ENCODE measurements around the gene KLHDC7A. TPM values are rescaled to one million over a fixed set of nuclear protein-coding genes. Genes with fewer than 3 reads are reported as not detected.

Gene KLHDC7A
- total RNA-seq, 1 experiment from 2014 or later: not detected

DNA sequence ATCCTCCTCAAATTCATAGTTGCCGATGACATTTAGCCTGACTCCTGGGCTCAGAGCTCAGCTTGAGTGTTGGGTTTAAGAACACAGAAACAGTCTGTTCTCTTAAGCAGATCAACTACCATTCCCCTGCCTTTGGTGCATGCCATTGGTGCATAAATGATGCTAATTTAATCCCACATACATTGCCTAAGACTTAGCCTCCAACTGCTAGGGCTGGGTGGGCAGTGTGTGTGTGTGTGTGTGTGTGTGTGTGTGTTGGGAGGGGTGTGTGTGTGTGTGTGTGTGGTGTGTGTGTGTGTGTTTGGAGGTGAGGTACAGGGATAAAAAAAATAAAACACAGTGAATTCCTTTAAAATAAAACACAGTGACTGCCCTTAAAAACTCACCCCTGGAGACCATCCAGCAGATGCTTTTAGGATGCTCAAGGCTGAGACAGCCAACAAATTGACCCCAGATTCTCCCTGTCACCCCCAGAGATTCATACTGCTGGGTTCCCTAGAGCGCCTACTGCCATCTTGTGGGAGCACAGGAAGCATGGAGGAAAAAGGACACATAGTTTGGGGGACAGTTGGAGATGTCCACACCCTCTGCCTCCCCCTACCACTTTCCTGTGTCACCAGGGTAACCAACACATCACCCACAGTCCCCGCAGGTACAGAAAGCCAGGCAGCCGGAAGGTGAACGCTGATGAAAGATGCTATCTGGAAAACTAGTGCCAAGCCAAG is 30.6 kb downstream of the KLHDC7A start:
- Histone ChIP-seq H3K4me1 (ENCODE audit: insufficient read depth, low read length, poor library complexity, severe bottlenecking) (no peaks in the 10 kb centered on the region), H3K27ac (ENCODE audit: low read depth, low read length, poor library complexity, severe bottlenecking) (no peak overlapping the region)

GRCh38 chr1:18511874-18512150 is 31.1 kb downstream of the KLHDC7A start:
- ChIA-PET CTCF (interaction anchor here (0.7 kb wide), 1 partner anchor 99 kb away, joined by 10 read pairs; no protein-coding TSS in a partner anchor), POLR2A (ENCODE audit: low non-redundant PET) (no interaction called here)
- no TSS peak for BruUV-seq (replicated peaks)
- Histone ChIP-seq H3K27ac (ENCODE audit: low read depth, low read length, poor library complexity, severe bottlenecking) (no peak overlapping the region), H3K4me3 (ENCODE audit: low read depth, low read length, poor library complexity, severe bottlenecking) (no peak overlapping the region), H3K9me3 (ENCODE audit: low read depth, low read length, poor library complexity, severe bottlenecking) (peaks cover 4% of the 10 kb centered on the region), H3K27me3 (replicated peaks; ENCODE audit: insufficient read depth, low read depth, low read length, poor library complexity) (no peaks in the 10 kb centered on the region), H3K36me3 (ENCODE audit: insufficient read depth, low read length, poor library complexity, severe bottlenecking) (no peaks in the 10 kb centered on the region), H3K4me1 (ENCODE audit: insufficient read depth, low read length, poor library complexity, severe bottlenecking) (no peaks in the 10 kb centered on the region)
- intact Hi-C loops (cut with micrococcal nuclease; ENCODE audit: unreplicated experiment): no loop called here
- TF ChIP-seq EZH2 (IDR thresholded peaks at IDR 0.05; ENCODE audit: borderline replicate concordance, low read depth, low read length, poor library complexity, severe bottlenecking): no peak
- TF ChIP-seq CTCF (conservative IDR thresholded peaks at IDR 0.05; ENCODE audit: low read depth, low read length): no peak
- DNase-seq (ENCODE audit: low spot score): no peak

More for the DNA sequence above, 30.6 kb downstream of the KLHDC7A start:
- TF ChIP-seq CTCF (conservative IDR thresholded peaks at IDR 0.05; ENCODE audit: low read depth, low read length): peak; percentile 42
- no peak for TF ChIP-seq EZH2 (IDR thresholded peaks at IDR 0.05; ENCODE audit: borderline replicate concordance, low read depth, low read length, poor library complexity, severe bottlenecking)
- ChIA-PET POLR2A (ENCODE audit: low non-redundant PET) (no interaction called here), CTCF (no interaction called here)
- H3K4me3 ChIP-seq (ENCODE audit: low read depth, low read length, poor library complexity, severe bottlenecking): no peak overlapping the region
- no peak for DNase-seq (ENCODE audit: low spot score)
- H3K27me3 ChIP-seq (replicated peaks; ENCODE audit: insufficient read depth, low read depth, low read length, poor library complexity): no peaks in the 10 kb centered on the region
- no peaks in the 10 kb centered on the region for H3K36me3 ChIP-seq (ENCODE audit: insufficient read depth, low read length, poor library complexity, severe bottlenecking)
- BruUV-seq (replicated peaks): no TSS peak
- intact Hi-C loops (cut with micrococcal nuclease; ENCODE audit: unreplicated experiment): no loop called here
- no peaks in the 10 kb centered on the region for H3K9me3 ChIP-seq (ENCODE audit: low read depth, low read length, poor library complexity, severe bottlenecking)

GRCh38 chr1:18512883-18513282 is 32.2 kb downstream of the KLHDC7A start:
- ChIA-PET CTCF (no interaction called here), POLR2A (ENCODE audit: low non-redundant PET) (no interaction called here)
- Histone ChIP-seq H3K27ac (ENCODE audit: low read depth, low read length, poor library complexity, severe bottlenecking) (no peak overlapping the region), H3K36me3 (ENCODE audit: insufficient read depth, low read length, poor library complexity, severe bottlenecking) (no peaks in the 10 kb centered on the region), H3K4me3 (ENCODE audit: low read depth, low read length, poor library complexity, severe bottlenecking) (no peak overlapping the region), H3K4me1 (ENCODE audit: insufficient read depth, low read length, poor library complexity, severe bottlenecking) (no peaks in the 10 kb centered on the region), H3K9me3 (ENCODE audit: low read depth, low read length, poor library complexity, severe bottlenecking) (peaks cover 9% of the 10 kb centered on the region), H3K27me3 (replicated peaks; ENCODE audit: insufficient read depth, low read depth, low read length, poor library complexity) (no peaks in the 10 kb centered on the region)
- no TSS peak for BruUV-seq (replicated peaks)
- intact Hi-C loops (cut with micrococcal nuclease; ENCODE audit: unreplicated experiment): no loop called here
- DNase-seq (ENCODE audit: low spot score): no peak
- TF ChIP-seq CTCF (conservative IDR thresholded peaks at IDR 0.05; ENCODE audit: low read depth, low read length) (no peak), EZH2 (IDR thresholded peaks at IDR 0.05; ENCODE audit: borderline replicate concordance, low read depth, low read length, poor library complexity, severe bottlenecking) (no peak)

Measured in A673 (cell line).